Cardiac muscle cell (in vitro differentiated cells and primary cell): Measurements from ENCODE around the gene GAB3. TPM values are rescaled to one million over a fixed set of nuclear protein-coding genes. Genes with fewer than 3 reads are reported as not detected.

Source experiments
- DNase-seq, 2 donors: peaks; one replicate each; pipeline versions ENCODE4 v3.0.0 to v3.0.0-alpha.2; 2010 to 2017; ENCODE audit warnings: low read depth in 1 of 2, low spot score in 1 of 2
- H3K27ac ChIP-seq: fragments of 200-600 bp; sonication (generic); 2 replicates; pipeline ENCODE4 v1.5.1; 2016
- H3K27me3 ChIP-seq: fragments of 200-600 bp; sonication (generic); 2 replicates; pipeline ENCODE4 v1.6.0; 2016; ENCODE audit warnings: control low read depth
- H3K36me3 ChIP-seq: fragments of 200-600 bp; sonication (generic); 2 replicates; pipeline ENCODE4 v1.5.1; 2016; ENCODE audit warnings: control low read depth
- H3K4me1 ChIP-seq: fragments of 200-600 bp; sonication (generic); 2 replicates; pipeline ENCODE4 v1.8.1; 2017; ENCODE audit warnings: low read depth, mild to moderate bottlenecking, mixed run types
- H3K4me3 ChIP-seq: fragments of 200-600 bp; sonication (generic); 2 replicates; pipeline ENCODE4 v1.5.1; 2016; ENCODE audit warnings: mild to moderate bottlenecking
- H3K9me3 ChIP-seq: fragments of 200-600 bp; sonication (generic); 2 replicates; pipeline ENCODE4 v1.5.1; 2017; ENCODE audit warnings: low read depth, mild to moderate bottlenecking, control low read depth
- polyA plus RNA-seq: library from polyadenylated mRNA; unstranded; fragments of >200 nt; fragmentation: Nextera tagmentation; extraction: Ambion mirVana; gene quantifications from 2 replicates; pipeline ENCODE4 v1.2.1, GENCODE V29; 2016
- total RNA-seq: library from RNA; depleted of rRNA; stranded (reverse); fragments of >200 nt; gene quantifications from 2 replicates; pipeline ENCODE4 v1.2.3, GENCODE V29; 2016
- TF ChIP-seq, protein P1 (sequence below): IDR thresholded peaks from 2 replicates; pipeline ENCODE4 v1.5.1; 2012; ENCODE audit warnings: low read depth, mild to moderate bottlenecking, low read length

The GAB3 gene
- total and polyA plus RNA-seq, 2 experiments from 2014 or later, result 0.45 TPM; not detected in 1

DNA sequence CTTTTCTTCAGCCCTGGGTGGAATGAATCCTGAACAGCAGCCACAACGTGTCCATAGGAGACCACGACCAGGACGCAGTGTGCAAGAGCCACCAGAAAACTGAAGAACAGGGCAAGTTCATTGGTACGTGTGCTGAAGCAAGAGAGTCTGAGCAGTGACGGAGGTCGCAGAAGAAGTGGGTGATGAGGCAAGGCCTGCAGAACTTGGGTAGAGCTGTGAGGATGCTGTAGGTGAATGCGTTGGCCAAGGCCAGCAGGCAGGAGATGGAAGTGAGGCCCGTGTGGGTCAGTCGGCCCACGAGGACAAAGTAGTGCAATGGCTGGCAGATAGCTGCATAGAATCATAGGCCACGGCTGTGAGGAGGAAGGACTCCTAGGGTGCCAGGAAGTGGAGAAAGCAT, 91.9 kb downstream of the GAB3 start:
- Histone ChIP-seq H3K27ac (no peak overlapping the region), H3K4me3 (no peak overlapping the region), H3K27me3 (no peaks in the 10 kb centered on the region), H3K9me3 (no peaks in the 10 kb centered on the region), H3K4me1 (no peaks in the 10 kb centered on the region), H3K36me3 (no peaks in the 10 kb centered on the region)
- no peak for DNase-seq
- TF ChIP-seq, protein P1, sequence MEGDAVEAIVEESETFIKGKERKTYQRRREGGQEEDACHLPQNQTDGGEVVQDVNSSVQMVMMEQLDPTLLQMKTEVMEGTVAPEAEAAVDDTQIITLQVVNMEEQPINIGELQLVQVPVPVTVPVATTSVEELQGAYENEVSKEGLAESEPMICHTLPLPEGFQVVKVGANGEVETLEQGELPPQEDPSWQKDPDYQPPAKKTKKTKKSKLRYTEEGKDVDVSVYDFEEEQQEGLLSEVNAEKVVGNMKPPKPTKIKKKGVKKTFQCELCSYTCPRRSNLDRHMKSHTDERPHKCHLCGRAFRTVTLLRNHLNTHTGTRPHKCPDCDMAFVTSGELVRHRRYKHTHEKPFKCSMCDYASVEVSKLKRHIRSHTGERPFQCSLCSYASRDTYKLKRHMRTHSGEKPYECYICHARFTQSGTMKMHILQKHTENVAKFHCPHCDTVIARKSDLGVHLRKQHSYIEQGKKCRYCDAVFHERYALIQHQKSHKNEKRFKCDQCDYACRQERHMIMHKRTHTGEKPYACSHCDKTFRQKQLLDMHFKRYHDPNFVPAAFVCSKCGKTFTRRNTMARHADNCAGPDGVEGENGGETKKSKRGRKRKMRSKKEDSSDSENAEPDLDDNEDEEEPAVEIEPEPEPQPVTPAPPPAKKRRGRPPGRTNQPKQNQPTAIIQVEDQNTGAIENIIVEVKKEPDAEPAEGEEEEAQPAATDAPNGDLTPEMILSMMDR, result no peak

GRCh38 chrX:154658187-154658586, 92.7 kb downstream of the GAB3 start:
- no peaks in the 10 kb centered on the region for H3K9me3 ChIP-seq
- H3K27ac ChIP-seq, result no peak overlapping the region
- no peaks in the 10 kb centered on the region for H3K4me1 ChIP-seq
- H3K36me3 ChIP-seq, result no peaks in the 10 kb centered on the region
- no peaks in the 10 kb centered on the region for H3K27me3 ChIP-seq
- DNase-seq, result no peak
- H3K4me3 ChIP-seq, result no peak overlapping the region
- TF ChIP-seq, protein P1, result no peak

DNA sequence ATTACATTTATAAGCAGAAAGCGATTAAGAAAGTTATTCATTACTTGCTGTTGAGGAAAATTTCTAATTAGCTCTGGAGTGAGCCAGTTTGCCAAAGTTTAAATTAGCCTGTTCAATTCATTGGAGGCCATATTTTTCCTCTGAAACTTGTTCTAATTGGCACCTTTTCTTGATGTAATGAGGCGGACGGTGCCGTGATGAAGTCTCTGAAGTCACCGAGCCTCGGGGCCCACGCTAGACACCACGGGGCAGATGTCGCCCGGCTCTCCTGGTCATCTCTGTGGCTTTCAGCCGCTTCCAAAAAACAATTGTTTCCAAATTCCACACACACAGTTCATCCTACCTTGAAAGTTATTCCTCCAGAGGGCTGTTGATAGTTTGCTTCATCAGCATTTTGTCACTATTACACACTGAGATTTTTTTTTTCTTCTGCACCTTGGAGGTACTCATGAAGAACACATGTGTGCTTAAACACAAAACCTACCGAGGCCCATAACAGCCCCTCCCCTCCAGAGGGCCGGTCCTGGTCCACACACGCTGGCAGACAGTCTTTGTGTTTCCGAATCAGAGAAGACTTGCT, 93.6 kb downstream of the GAB3 start:
- Histone ChIP-seq H3K27me3 (no peaks in the 10 kb centered on the region), H3K9me3 (no peaks in the 10 kb centered on the region), H3K4me3 (no peak overlapping the region), H3K27ac (no peak overlapping the region), H3K36me3 (no peaks in the 10 kb centered on the region), H3K4me1 (no peaks in the 10 kb centered on the region)
- DNase-seq, result no peak
- TF ChIP-seq, protein P1, result no peak

DNA sequence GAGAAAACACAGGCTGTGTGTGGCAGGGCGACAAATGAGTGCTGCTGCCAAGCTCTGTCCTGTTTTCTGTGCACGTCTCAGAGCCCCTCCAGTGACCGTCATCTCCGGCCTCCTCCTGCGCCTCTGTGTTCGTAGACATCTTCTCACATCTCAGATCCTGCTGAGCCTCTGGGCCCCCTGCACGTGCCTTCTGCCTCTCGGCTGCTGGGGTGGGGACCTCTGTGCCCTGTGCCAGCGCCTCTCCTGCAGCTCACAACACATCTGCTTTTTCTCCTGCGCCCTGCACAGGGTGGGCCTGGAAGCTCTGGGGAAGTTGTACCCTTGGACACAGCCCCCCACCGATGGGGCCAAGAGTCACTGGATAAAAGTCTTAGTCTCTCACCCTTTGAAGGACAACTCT, 95.1 kb downstream of the GAB3 start:
- TF ChIP-seq, protein P1, result no peak
- DNase-seq, result no peak
- Histone ChIP-seq H3K4me3 (no peak overlapping the region), H3K9me3 (no peaks in the 10 kb centered on the region), H3K27me3 (no peaks in the 10 kb centered on the region), H3K36me3 (no peaks in the 10 kb centered on the region), H3K4me1 (no peaks in the 10 kb centered on the region), H3K27ac (no peak overlapping the region)

- TF ChIP-seq, protein P1, result no peak
- no peaks in the 10 kb centered on the region for H3K36me3 ChIP-seq
- no peaks in the 10 kb centered on the region for H3K4me1 ChIP-seq
Observed at GRCh38 chrX:154655346-154655745, 95.5 kb downstream of the GAB3 start.

DNA sequence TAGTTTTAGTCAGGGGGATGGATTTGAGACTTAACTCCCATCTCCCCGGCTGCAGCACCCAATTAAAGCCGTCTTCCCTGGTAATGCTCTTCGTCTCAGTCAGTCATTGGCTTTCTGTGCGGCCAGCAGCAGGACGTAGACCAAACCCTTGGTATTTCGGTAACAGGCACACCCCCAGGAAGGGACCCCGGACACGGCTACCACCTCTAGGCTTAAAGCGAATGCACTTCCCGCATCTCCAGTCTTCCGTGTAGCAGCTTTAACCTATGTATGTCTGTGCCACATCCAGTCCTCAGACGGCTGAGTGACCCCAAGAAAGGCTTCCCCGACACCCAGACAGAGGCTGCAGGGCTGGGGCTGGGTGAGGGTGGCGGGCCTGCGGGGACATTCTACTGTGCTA, 96.0 kb downstream of the GAB3 start:
- no peak for DNase-seq
- H3K4me1 ChIP-seq, result no peaks in the 10 kb centered on the region
- TF ChIP-seq, protein P1, result no peak

More at GRCh38 chrX:154655346-154655745, 95.5 kb downstream of the GAB3 start:
- Histone ChIP-seq H3K9me3 (no peaks in the 10 kb centered on the region), H3K27me3 (no peaks in the 10 kb centered on the region), H3K4me3 (no peak overlapping the region), H3K27ac (no peak overlapping the region)
- no peak for DNase-seq

More for the DNA sequence above, 96.0 kb downstream of the GAB3 start:
- H3K36me3 ChIP-seq, result no peaks in the 10 kb centered on the region
- H3K4me3 ChIP-seq, result no peak overlapping the region
- H3K27me3 ChIP-seq, result no peaks in the 10 kb centered on the region
- H3K9me3 ChIP-seq, result no peaks in the 10 kb centered on the region
- H3K27ac ChIP-seq, result no peak overlapping the region
